OCI-LY7 (cell line): Measurements from ENCODE around the gene GATA5.

ENCODE experiments used
- CTCF ChIP-seq: fragments of 200-600 bp; sonication (generic); conservative IDR thresholded peaks from 2 replicates; pipeline ENCODE4 v1.5.1; 2014; ENCODE audit warnings: mild to moderate bottlenecking, antibody characterized with exemption, low read length, moderate library complexity, mixed read lengths
- EZH2phosphoT487 ChIP-seq: fragments of 200-600 bp; sonication (generic); IDR thresholded peaks from 2 replicates; pipeline ENCODE4 v1.6.1; 2018; ENCODE audit warnings: low read depth, borderline replicate concordance, mild to moderate bottlenecking, mixed run types, antibody characterized with exemption, low read length, moderate library complexity, mixed read lengths

- TF ChIP-seq CTCF (no peak), EZH2phosphoT487 (no peak)
Observed at GRCh38 chr20:62486484-62486883, 10.7 kb upstream of the GATA5 start.
